Endothelial cell (in vitro differentiated cells): ENCODE data around the gene PRRC2A. TPM values are rescaled to one million over a fixed set of nuclear protein-coding genes. Genes with fewer than 3 reads are reported as not detected.
A peak's percentile ranks its signal among the peaks of the same experiment; 100 is the strongest.

Experiments
- DNase-seq: peaks from one replicate; pipeline ENCODE4 v3.0.0; 2021; ENCODE audit warnings: low spot score
- H3K27ac Mint-ChIP-seq: one replicate; pipeline ENCODE4 v1.8.0; 2021; ENCODE audit warnings: mixed read lengths, inconsistent platforms; ENCODE audit not compliant: unreplicated experiment
- H3K27me3 Mint-ChIP-seq: one replicate; pipeline ENCODE4 v1.8.0; 2021; ENCODE audit warnings: mild to moderate bottlenecking, moderate library complexity, mixed read lengths, inconsistent platforms; ENCODE audit not compliant: unreplicated experiment
- H3K36me3 Mint-ChIP-seq: one replicate; pipeline ENCODE4 v1.8.0; 2021; ENCODE audit warnings: mild to moderate bottlenecking, low read depth, mixed read lengths, inconsistent platforms; ENCODE audit not compliant: unreplicated experiment
- H3K4me1 Mint-ChIP-seq: one replicate; pipeline ENCODE4 v1.8.0; 2021; ENCODE audit warnings: mild to moderate bottlenecking, mixed read lengths, inconsistent platforms; ENCODE audit not compliant: unreplicated experiment
- H3K4me3 Mint-ChIP-seq: one replicate; pipeline ENCODE4 v1.8.0; 2021; ENCODE audit warnings: mild to moderate bottlenecking, mixed read lengths, inconsistent platforms; ENCODE audit not compliant: unreplicated experiment
- H3K9me3 Mint-ChIP-seq: one replicate; pipeline ENCODE4 v1.8.0; 2021; ENCODE audit warnings: mixed read lengths, inconsistent platforms; ENCODE audit not compliant: unreplicated experiment
- total RNA-seq: library from RNA; stranded (reverse); fragmentation: NEBNext Ultra II Directional; extraction: Animal tissue kit (Norgen Biotek cat#: 25700); gene quantifications from one replicate; pipeline ENCODE4 v1.2.1, GENCODE V29; 2021; ENCODE audit not compliant: unreplicated experiment
- TF ChIP-seq, protein P1 (sequence below): fragments of 200-600 bp; sonication (generic); IDR thresholded peaks from one replicate; pipeline ENCODE4 v1.5.0; 2021; ENCODE audit warnings: antibody characterized with exemption; ENCODE audit not compliant: unreplicated experiment

Gene PRRC2A
- total RNA-seq, 1 donor from 2014 or later = 149 TPM

DNA sequence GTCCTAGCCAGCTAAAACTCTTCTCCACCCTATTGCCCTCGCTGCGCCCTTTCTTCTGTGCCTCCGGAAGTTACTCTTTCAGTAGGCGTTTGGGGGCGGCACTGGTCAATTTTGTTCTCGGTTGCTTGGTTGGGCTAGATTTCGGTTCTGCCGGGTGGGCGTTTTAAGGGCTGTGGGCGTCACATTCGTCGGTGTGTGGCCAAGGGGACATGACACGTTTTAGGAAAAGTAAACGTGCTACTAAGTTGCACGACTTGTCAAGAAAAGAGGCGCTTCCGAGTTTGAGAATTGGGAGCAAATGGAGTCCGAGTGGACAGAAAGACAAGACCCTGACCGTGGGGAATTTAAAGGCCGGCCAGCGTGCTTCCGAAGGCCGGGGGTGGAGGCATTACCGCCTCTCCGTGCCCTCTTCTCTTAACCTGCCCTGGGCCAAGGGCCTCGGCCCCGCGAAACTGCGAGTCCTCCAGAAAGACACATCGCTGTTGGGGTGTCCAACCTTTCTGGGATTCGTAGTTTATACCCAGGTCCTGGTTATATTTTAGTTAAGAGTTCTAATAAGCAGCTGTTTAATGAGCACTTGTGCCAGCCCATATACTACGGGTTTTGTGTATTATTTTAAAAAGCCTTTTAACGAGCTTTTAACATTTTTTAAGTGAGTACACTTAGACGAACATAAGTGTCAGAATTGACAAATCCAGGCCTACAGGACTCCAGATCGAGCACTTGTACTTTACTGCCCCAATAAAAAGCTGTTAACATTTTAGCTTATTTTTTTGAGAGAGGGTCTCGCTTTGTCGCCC, 32.6 kb downstream of the PRRC2A start:
- DNase-seq = peak; percentile 16
- Mint-ChIP-seq H3K27me3 (peaks cover 6% of the 10 kb centered on the region), H3K27ac (peak overlapping the region; percentile 97), H3K36me3 (peaks cover 16% of the 10 kb centered on the region), H3K9me3 (no peaks in the 10 kb centered on the region), H3K4me3 (peak overlapping the region; percentile 93), H3K4me1 (peaks cover 21% of the 10 kb centered on the region)
- TF ChIP-seq, protein P1, sequence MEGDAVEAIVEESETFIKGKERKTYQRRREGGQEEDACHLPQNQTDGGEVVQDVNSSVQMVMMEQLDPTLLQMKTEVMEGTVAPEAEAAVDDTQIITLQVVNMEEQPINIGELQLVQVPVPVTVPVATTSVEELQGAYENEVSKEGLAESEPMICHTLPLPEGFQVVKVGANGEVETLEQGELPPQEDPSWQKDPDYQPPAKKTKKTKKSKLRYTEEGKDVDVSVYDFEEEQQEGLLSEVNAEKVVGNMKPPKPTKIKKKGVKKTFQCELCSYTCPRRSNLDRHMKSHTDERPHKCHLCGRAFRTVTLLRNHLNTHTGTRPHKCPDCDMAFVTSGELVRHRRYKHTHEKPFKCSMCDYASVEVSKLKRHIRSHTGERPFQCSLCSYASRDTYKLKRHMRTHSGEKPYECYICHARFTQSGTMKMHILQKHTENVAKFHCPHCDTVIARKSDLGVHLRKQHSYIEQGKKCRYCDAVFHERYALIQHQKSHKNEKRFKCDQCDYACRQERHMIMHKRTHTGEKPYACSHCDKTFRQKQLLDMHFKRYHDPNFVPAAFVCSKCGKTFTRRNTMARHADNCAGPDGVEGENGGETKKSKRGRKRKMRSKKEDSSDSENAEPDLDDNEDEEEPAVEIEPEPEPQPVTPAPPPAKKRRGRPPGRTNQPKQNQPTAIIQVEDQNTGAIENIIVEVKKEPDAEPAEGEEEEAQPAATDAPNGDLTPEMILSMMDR = no peak

GRCh38 chr6:31654574-31655348, 34.2 kb downstream of the PRRC2A start:
- peaks cover 7% of the 10 kb centered on the region for H3K36me3 Mint-ChIP-seq
- TF ChIP-seq, protein P1 = no peak
- H3K4me1 Mint-ChIP-seq = peaks cover 25% of the 10 kb centered on the region
- no peaks in the 10 kb centered on the region for H3K9me3 Mint-ChIP-seq
- no peak overlapping the region for H3K4me3 Mint-ChIP-seq
- no peak for DNase-seq
- H3K27ac Mint-ChIP-seq = no peak overlapping the region
- H3K27me3 Mint-ChIP-seq = peaks cover 11% of the 10 kb centered on the region

DNA sequence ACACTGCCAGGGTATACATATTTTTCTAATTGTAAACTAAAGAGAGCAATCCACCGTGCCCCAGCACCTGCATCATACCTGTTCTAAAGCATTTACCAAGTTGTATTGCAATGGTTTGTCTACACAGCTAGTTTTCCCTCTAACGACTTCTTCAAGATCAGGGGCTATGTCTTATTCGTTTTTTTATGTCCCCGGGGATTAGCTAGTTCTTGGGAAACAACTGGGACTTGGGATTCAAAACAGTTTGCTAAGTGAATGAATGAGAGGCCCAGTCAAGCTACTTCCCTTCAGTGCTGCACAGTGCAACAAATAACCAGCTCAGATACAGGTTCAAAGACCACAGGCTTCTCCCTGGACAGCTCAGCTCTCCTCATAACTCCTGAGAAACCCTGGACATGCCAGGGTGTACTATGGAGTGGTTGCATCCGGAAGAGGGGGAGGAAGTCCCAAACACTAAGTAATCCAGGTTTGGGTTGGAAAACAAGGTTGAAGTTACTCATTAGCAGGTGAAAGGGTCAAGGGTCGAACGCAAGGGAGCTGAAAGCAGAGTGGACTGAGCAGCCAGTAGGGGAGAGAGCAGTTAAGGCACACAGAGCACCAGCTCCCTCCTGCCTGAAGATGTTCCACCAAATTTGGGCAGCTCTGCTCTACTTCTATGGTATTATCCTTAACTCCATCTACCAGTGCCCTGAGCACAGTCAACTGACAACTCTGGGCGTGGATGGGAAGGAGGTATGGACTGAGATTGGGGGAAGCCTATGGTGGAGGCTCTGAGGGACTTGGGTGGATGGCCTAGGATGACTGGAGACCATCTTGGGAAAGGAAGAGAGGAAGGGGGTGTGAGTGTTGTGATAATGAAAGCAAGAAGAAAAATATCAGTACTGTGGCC, 35.1 kb downstream of the PRRC2A start, which contains the start of gene APOM:
TSS of gene APOM (plus strand) at position 546 of the 889 bp plus-strand sequence. CDS start at position 619, 73 bp downstream.
- Mint-ChIP-seq H3K27ac (no peak within 1 kb of the TSS), H3K9me3 (no peaks in the 10 kb centered on the region), H3K4me3 (no peak within 1 kb of the TSS), H3K36me3 (peaks cover 7% of the 10 kb centered on the region), H3K27me3 (peaks cover 9% of the 10 kb centered on the region), H3K4me1 (peaks cover 26% of the 10 kb centered on the region)
- no peak for DNase-seq
- TF ChIP-seq, protein P1 = no peak

DNA sequence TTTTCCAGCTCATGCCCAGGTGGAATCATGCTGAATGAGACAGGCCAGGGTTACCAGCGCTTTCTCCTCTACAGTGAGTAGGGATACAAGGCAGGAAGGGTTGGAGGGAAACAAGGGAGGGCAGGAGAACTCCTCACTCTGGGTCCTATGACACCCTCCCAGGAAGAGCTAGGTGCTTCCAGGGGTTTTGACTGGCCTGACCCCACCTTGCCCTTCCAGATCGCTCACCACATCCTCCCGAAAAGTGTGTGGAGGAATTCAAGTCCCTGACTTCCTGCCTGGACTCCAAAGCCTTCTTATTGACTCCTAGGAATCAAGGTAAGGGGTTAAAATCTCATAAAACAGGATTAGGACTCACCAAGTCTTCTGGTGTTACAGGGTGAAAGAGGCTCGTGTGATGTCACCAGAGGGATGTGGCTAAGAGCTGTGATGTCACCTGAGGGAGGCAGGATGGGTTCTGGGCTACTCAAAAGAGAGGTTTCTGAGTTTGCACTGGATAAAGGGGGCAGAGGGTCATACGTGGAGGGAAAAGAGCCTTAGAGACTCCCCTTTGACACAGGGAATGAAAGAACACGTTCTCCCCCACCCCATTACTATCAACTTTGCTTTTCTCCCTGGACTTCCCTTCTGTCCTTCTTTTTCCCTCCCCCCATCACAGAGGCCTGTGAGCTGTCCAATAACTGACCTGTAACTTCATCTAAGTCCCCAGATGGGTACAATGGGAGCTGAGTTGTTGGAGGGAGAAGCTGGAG, 37.1 kb downstream of the PRRC2A start:
- no peak for DNase-seq
- Mint-ChIP-seq H3K27me3 (peaks cover 7% of the 10 kb centered on the region), H3K9me3 (no peaks in the 10 kb centered on the region), H3K4me3 (peak overlapping the region; percentile 62), H3K4me1 (peaks cover 17% of the 10 kb centered on the region), H3K27ac (peak overlapping the region; percentile 48), H3K36me3 (peaks cover 7% of the 10 kb centered on the region)
- TF ChIP-seq, protein P1 = no peak
